Smooth muscle cell of bladder (primary cell): ENCODE measurements around the gene GATA6. TPM values are rescaled to one million over a fixed set of nuclear protein-coding genes. Genes with fewer than 3 reads are reported as not detected.

Source experiments
- total RNA-seq: library from RNA; depleted of rRNA; stranded (reverse); fragments of >200 nt; gene quantifications from 2 replicates; pipeline ENCODE4 v1.2.3, GENCODE V29; 2014

The GATA6 gene
- 18.5 and 28.6 TPM in 2 replicates for total RNA-seq

DNA sequence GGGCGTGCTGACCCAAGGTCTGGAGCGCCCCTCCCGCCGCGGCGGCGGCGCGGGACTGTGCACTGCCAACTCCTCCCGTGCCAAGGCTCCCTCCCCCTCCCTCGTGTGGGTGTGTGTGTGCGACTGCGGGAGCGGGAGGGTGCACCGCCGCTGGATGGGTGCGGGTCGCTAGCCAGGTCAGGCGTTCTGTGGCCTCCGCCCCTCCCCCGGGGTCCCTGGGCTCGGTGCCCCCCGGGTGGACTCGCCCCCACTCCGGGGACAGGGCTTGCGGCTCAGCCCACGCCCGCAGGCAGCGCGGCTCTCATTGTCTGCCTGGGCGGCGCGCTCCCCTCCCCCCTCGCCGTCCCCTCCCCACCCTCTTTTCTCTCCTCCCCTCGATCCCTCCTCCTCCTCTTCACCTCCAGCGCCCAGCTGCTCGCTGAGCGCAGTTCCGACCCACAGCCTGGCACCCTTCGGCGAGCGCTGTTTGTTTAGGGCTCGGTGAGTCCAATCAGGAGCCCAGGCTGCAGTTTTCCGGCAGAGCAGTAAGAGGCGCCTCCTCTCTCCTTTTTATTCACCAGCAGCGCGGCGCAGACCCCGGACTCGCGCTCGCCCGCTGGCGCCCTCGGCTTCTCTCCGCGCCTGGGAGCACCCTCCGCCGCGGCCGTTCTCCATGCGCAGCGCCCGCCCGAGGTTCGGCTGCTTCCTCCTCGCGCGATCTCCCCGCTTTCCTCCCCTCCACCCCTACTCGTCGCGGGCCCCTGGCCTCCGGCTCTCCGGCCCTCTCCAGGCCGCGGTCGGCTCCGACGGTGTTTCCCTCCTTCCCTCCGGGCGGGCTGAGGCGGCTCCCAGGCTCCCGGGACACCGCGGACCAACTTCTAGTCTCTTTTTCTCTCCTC is at the start of gene GATA6:
TSS of gene GATA6 (plus strand) at position 579 of the 878 bp plus-strand sequence. CDS start 1,556 bp downstream, outside the sequence.

Other genes with a start within 250 kb of the GATA6 start
- not detected in 2 replicates for gene CTAGE1, start 248.3 kb downstream of the GATA6 start, total RNA-seq